HG02798 (cell line): Measurements from ENCODE around the gene SLC2A11.
A peak's percentile ranks its signal among the peaks of the same experiment; 100 is the strongest.
"Not testable (repeated sequence)": the region's sequence is repeated elsewhere in the genome, so short reads cannot be mapped to it uniquely, and the experiment has no call there.

ENCODE experiments used
- ATAC-seq: cut with Tn5 transposase; IDR thresholded peaks from one replicate; pipeline ENCODE4 v1.9.1; 2021; ENCODE audit warnings: mild to moderate bottlenecking; ENCODE audit not compliant: unreplicated experiment, poor library complexity

SLC2A11 gene

DNA sequence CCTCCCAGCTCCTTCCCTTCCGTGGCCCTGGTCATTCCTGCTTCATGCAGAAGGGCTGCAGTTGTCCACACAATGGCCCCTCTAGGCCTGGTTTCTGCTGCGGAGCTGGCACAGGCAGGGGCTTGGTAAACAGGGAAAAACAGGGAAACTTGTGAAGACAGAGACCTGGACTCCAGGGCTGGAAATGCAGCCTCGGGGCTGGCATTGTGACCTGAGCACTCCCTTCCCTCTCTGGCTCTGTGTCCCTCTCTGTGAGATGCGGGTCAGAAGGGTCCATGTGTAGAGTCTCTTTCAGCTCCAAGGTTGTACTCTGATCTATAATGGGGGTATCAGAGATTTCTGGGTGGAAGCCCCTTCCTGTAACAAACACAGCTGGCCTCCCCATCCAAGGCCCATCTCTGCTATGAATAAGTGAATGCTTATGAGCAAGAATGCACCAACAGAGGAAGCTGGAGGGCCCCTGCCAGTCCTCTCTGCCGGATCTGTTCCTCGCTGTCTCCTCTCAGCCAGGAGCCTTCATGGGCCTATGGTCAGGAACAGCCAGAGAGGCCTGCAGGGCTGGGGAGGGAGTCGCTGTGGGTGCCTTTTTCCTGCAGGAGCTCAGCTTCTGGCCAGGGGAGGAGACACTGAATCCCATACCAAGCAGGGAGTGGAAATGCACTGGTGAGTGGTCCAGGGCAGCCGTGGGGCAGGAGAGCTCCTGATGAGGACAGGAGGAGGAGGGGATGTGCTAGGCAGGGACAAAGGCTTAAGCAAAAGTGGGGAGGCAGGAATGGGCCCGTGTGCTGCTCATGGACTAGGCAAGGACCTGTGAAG is 12.2 kb upstream of the SLC2A11 start:
- ATAC-seq = no peak

GRCh38 chr22:23846081-23846469 is 11.6 kb upstream of the SLC2A11 start:
- no peak for ATAC-seq

GRCh38 chr22:23847310-23847920 is 10.3 kb upstream of the SLC2A11 start:
- ATAC-seq = no peak

DNA sequence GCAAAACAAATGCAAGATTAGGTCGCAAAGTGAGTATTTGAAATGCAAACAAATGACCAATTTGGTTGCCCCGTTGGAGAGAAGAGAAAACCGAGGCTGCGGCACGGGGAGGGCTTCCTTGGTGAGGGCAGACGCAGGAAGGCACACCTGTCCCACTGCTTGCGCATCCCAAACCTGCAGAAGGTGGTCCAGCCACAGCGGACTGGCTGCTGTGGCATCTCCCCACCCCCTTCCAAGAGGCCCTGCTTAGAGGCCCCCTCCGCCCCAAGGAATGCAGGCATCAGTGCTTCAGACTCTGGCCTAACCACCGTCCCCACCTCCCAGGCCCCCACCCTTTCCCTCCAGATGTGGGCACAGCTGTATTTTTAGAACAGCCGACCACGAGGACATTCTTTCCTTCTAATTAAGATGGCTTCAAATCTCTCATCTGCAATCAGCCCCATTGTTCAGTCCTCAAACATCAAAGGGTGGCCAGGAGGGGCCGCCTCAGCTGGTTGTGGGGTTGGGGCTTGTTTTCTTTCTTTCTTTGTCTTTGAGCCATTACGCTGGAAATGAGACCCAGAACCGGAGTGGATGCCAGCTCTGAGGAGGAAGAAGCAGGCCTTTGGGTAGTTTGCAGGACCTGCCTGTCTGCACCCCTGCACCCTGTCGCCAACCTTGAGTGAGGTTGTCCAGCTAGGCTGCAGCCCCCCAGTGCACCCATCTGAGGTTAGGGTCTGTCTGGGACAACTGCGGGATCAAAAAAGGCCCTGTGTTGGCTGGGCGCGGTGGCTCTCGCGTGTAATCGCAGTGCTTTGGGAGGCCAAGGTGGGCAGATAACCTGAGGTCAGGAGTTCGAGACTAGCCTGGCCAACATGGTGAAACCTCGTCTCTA is 9.4 kb upstream of the SLC2A11 start:
- no peak for ATAC-seq

GRCh38 chr22:23849009-23850006 is 8.4 kb upstream of the SLC2A11 start:
- peak; percentile 56 for ATAC-seq

- ATAC-seq = no peak
These were observed 7.5 kb upstream of the SLC2A11 start for GRCh38 chr22:23850136-23850611.

- ATAC-seq = peak; percentile 35
These were observed 712 bp upstream of the SLC2A11 start for GRCh38 chr22:23856721-23857605.

DNA sequence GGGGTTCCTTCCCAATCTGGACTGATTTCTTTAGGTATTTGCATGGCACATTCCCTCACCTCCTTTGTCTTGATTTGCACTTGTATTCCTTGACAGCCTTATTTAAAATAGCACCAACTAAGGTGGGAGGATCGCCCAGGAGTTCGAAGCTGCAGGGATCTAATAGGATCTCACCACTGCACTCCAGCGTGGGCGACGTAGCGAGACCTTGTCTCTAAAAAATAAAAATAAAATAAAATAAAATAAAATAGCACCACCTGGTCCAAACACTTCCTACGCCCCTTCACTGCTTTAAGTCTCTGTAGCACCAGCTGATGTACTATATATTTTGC is 775 bp downstream of the SLC2A11 start:
- ATAC-seq = no peak

GRCh38 chr22:23859201-23859600 is 1.5 kb downstream of the SLC2A11 start:
- no peak for ATAC-seq

DNA sequence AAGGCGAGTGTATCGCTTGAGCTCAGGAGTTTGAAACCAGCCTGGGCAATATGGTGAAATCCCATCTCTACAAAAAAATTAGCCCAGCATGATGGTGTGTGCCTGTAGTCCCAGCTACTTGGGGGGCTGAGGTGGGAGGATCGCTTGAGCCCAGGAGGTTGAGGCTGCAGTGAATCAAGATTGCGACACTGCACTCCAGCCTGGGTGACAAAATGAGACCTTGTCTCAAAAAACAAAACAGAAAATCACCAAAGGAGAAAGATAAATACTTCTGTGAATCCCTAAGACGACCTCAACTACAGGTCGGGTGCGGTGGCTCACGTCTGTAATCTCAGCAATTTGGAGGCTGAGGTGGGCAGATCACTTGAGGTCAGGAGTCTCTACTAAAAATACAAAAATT is 2.5 kb downstream of the SLC2A11 start:
- ATAC-seq = not testable (repeated sequence)

DNA sequence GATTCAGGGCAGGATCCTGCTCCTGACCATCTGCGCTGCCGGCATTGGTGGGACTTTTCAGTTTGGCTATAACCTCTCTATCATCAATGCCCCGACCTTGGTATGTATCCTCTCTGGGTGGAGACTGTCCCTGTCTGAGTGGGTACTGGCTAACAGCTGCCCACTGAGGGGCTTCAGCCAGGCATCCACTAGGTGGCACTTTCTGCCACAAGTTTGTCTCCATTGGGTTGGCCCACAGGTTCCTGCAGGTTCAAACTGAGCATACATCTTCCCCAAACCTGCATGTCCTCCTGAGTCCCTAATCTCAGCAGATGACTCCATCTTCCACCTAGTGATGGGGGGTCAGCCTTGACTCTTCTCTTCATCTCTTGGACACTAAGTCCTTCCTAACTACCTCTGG is 4.4 kb downstream of the SLC2A11 start:
- ATAC-seq = no peak

DNA sequence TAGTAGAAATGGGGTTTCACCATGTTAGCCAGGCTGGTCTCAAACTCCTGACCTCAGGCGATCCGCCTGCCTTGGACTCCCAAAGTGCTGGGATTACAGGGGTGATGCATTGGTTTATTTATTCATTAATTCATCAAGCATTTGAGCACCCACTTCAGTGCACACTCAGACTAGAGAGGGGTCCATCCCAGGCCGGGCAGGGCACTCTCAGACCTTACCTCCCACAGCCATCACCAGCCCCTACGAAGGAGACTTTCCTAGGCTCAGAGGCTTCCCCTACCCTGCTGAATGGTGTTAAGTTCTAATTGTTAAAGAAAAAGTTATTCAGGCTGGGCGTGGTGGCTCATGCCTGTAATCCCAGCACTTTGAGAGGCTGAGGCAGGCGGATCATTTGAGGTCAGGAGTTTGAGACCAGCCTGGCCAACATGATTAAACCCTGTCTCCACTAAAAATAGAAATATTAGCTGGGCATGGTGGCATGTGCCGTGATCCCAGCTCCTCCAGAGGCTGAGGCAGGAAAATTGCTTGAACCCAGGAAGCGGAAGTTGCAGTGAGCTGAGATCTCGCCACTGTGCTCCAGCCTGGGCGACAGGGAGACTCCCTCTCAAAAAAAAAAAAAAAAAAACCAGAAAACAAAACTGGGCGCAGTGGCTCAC is 7.0 kb downstream of the SLC2A11 start:
- not testable (repeated sequence) for ATAC-seq

DNA sequence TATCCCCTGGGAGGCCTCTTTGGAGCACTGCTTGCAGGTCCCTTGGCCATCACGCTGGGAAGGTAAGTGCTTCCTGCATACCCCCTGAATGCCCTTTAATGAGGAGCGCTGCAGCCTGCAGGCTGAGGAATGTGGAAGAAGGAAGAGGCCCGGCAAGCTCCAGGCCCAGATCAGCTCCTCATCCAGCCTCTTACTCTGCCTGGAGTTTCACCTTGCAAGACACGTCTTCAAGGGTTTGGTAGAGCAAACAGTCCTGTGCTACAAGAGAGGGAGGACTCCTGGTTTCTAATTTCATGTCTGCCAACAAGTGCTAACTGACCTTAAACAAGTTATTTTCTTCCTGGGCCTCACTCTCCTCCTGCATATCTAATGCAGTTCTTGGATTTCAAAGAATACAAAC is 10.9 kb downstream of the SLC2A11 start:
- ATAC-seq = no peak

- ATAC-seq = no peak
These were observed 17.2 kb downstream of the SLC2A11 start for GRCh38 chr22:23874871-23875270.

- ATAC-seq = no peak
These were observed 18.1 kb downstream of the SLC2A11 start for GRCh38 chr22:23875801-23876200.

GRCh38 chr22:23877566-23877965 is 19.9 kb downstream of the SLC2A11 start:
- no peak for ATAC-seq

DNA sequence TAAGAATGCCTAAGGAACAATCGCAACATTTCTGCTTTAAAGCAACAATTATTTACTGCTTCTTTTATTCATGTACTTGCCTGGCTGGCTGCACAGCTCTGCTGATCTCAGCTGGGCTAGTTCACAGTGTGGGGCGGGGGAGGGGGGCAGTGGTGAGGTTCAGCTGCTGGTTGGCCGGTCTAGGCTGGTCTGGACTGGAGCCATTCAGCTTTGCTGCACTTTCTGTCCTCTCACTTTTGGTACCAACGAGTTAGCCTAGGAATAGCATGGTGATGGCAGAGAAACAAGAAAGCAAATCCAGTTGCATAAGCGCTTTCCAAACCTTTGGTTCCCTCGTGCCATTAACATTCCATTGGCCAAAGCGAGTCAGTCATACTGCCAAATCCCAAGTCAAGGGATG is 20.5 kb downstream of the SLC2A11 start:
- ATAC-seq = no peak

- no peak for ATAC-seq
These were observed 24.7 kb downstream of the SLC2A11 start for GRCh38 chr22:23882370-23882769.
